Head of caudate nucleus (tissue), 42 donors: ENCODE results near the gene SERPINE2.
A peak's percentile ranks its signal among the peaks of the same experiment; 100 is the strongest.

Experiments used
- DNase-seq, 42 donors: peaks; one replicate each; pipeline versions ENCODE4 v3.0.0 to v3.0.0-alpha.2; 2020 to 2021; ENCODE audit warnings: mixed read lengths in 7 of 42
- intact Hi-C: fragments of 100-400 bp; cut with DNase I; formaldehyde crosslinking; loops from one replicate; pipeline ENCODE4 v1.15.0; 2022

The SERPINE2 gene

DNA sequence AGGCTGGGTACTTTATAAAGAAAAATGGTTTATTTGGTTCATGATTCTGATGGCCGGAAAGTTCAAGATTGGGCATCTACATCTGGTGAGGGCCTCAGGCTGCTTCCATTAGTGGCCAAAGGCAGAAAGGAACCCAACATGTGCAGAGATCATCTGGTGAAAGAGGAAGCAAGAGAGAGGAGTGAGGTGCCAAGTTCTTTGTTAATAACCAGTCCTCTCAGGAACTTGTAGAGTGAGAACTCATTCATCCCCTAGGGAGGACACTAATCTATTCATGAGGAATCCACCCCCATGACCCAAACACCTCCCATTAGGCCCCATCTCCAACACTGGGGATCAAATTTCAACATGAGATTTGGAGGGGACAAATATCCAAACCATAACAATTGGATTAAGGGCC lies 17.8 kb upstream of the SERPINE2 start:
- intact Hi-C loops: no loop called here
- no peak for DNase-seq

DNA sequence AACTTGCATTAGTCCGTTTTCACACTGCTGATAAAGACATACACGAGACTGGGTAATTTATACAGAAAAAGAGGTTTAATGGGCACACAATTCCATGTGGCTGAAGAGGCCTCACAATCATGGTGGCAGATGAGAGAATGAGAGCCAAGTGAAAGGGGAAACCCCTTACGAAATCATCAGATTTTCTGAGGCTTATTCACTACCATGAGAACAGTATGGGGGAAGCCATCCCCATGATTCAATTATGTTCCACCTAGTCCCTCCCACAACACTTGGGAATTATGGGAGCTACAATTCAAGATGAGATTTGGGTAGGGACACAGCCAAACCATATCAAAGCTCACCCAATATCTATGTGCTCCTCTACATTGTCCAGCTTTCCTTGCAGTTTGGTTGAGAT lies 16.0 kb upstream of the SERPINE2 start:
- DNase-seq: no peak

DNA sequence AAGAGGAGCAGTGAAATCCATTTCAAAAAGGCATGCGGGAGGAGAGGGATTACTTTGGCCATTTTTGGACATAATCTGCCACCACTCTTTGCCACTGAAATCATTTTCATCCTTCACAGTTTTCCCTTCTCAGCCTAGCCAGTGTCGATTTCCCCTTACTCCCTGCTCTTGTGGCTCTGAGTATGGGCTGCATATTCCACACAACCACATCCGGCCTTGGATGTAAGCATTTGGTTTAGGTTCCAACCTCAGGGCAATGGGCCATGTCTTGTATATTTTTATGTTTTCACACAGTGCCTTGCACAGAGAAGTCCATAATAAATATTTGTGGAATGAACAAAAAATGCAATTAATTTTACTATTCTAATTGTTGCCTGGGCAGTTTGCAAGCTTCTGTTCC lies 7.7 kb upstream of the SERPINE2 start:
- DNase-seq: no peak
- intact Hi-C loops: no loop called here

More for the DNA sequence above, 16.0 kb upstream of the SERPINE2 start:
- intact Hi-C loops: no loop called here

DNA sequence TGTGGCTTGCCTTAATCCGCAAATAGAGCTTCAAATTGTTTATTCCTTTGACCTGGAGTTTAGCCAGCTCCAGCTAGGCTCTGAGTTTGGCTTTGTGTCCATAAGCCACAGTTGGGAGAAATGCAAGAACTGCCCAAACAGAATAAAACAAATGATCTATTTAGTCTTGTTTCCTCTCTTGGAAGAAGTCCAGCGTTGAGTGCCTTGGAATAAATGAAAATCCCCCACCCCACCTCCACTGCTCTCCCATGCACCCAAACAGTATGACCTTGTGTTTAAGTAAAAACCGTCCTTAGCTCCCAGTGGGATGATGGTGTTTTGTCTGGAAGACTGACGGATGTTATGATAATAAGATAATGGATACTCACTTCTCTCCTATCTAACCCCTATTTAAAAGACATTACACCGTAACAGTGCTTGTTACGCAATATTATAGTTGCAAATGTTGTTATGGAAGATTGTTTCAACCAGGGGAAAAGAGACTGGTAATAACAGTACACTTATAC lies 3.2 kb upstream of the SERPINE2 start:
- intact Hi-C loops: no loop called here
- DNase-seq: peak in 23 of 42 donors; percentile 4 to 71 (median 41)

DNA sequence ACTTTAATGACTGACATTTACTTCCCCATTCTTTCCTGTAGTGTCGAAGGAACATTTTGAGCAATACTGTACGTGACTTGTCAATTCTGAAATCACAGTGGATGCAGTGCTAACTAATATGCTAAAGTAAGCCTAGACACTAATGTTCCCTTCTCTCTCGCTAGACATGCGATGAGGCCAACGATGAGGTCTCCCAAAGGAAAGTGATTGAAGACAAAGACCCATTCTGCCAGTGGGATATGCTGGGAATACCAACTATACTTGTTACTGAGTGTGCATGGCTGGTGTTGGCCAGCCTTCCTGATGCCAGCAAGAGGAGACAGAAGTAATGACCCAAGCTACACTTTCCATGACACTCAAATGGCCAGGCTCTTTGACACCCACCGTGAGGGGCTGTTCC lies 2.5 kb upstream of the SERPINE2 start:
- DNase-seq: peak in 40 of 42 donors; percentile 16 to 83 (median 53)
- intact Hi-C loops: loop anchor here (2.0 kb wide), 2 partner anchors 47 to 243 kb away; no protein-coding TSS in a partner anchor

DNA sequence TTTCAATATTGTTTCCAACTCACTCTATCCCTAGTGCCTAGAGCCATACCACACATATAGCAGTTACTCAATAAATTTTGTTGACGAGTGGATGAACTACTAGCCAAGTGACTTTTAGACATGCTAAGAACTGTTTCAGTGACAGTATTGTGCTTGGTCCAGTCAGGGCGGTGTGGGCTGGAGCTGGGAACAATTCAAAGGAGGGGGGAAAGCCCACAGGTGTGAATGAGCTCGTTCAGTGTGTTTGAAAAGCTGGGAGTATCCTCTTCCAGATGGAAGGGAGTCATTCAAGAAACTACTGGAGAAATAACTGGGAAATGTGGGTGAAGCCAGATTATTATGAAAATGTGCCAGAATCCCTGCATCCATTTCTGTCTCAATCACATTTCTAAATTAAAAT lies 1.7 kb upstream of the SERPINE2 start:
- intact Hi-C loops: loop anchor here (2.0 kb wide), 2 partner anchors 46 to 244 kb away; no protein-coding TSS in a partner anchor
- DNase-seq: no peak

DNA sequence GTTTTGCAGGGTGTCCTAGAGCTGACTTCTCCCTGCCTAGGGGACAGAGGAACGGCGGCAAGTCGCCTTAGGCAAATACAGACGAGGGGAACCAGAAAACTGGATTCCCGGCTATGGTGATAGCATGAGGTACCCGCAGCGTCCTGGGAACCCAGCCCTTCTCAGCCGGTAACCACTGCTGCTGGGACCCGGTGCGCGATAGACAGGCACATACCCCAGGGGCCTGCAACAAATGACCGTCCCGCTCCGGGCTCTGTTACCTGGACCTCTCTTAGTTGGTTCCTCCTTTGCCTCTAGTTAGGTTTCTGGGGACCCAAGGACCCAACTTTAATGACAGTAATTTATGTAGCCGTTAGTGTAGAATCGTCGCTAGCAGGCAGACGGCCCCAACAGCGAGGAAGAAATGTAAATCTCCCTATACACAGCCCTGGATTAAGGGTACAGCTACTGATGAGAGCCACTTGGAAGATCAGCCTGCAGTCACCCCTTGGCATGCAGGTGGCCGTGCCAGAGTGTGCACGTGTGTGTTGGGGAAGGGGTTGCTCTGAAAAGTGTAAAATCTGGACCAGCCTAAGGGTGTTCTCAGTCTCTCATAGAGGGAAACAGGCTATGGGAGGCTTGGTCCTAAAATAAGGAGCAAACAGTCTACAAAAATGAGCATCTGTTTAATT lies 819 bp upstream of the SERPINE2 start:
- peak in 2 of 42 donors; percentile 25 to 34 for DNase-seq
- intact Hi-C loops: loop anchor here (2.0 kb wide), 2 partner anchors 45 to 245 kb away; no protein-coding TSS in a partner anchor

DNA sequence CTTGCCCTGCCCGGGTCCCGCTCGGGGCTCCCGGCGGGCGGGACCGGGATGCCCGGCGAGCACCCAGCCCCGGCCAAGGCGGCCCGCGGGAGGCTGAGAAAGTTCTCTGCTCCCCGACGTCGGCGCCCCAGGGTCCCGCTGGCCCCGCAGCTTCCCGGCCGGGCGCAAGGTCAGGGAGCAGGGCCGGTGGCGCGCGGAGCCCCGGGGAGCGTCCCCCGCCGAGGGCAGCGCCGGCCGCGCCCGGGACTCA lies 331 bp downstream of the SERPINE2 start:
- intact Hi-C loops: no loop called here
- DNase-seq: peak in 2 of 42 donors; percentile 23 to 25

DNA sequence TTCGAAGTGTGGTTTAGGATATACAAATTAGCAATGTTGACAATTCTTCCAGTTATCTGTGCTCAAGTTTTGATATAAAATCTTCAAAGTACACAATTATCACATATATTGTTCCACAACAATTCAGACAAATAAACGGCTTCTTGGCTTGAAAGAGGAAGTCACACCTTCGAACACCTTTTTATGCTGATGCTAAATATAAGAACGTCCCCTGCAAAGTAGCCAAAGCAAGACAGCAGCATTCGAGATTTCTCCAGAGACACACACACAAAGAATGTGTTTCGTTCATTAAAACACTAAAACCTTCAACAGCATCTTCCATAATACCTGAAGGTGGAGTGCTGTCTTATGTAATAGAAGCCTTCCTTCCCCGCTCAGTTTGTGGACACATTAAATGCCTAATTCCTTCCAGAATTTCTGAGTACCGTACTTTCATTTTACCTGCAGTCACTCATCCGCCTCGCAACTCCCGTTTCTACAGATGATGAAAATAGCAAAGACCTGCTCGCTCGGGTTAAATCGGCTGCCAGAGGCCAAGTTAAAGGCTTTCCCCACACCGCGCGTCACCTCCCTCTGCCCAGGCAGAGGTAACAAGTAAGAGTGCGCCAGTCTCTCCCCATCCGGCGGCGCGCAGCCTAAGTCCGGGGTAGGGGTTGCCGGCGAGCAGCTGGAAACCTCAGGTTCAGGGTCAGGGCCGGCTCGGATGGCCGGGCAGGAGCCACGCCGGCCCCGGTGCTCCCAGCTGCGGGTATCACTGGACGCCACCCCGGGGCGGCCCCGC lies 847 bp downstream of the SERPINE2 start:
- DNase-seq: peak in 31 of 42 donors; percentile 9 to 64 (median 35)
- intact Hi-C loops: no loop called here

DNA sequence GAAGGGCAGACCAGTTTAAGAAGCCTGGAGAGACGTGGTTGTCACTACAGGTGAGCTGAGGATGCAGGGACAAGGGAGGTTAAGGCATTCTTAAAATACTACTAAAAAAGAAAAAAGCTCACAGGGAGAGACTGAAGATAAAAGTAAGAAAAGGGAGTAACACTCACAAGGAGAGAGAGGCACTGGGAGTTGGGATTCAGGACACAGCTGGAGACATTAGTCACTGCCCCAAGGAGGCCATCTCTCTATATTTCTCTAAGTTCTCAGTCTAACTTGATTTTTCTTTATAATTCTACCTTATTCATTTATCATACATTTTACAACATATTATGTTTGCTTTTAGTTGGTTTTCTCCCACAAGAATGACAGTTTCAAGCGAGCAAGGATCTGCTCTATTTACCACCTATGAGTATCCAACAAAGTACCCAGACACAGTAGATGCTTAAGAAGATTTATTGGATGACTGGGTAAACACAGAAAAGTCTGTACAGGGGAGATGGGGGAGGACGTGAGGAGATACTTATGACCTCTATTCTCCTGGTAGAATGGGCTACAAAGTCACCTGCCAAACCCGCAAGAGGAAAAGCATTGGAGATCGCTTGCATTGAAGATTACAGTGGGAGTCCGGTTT lies 2.2 kb downstream of the SERPINE2 start:
- DNase-seq: no peak
- intact Hi-C loops: no loop called here

DNA sequence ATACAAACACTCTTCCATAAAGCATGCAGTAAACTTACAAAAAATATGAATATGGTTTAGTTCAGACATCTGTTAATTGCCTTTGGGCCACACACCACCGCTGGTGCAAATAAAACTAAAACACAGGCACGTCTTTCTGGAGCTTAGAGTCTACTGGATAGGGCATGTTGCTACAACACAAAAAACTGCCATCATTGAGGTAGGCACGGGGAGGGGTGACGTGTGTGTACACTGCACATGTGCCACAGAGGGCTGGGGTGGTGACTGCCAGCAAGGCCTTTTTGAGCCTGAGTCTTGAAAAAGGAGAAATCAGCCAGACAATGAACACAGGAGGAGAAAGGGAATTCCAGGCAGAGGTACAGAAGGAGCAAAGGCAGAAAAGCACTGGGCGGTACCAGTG lies 5.1 kb downstream of the SERPINE2 start:
- no peak for DNase-seq
- intact Hi-C loops: no loop called here

DNA sequence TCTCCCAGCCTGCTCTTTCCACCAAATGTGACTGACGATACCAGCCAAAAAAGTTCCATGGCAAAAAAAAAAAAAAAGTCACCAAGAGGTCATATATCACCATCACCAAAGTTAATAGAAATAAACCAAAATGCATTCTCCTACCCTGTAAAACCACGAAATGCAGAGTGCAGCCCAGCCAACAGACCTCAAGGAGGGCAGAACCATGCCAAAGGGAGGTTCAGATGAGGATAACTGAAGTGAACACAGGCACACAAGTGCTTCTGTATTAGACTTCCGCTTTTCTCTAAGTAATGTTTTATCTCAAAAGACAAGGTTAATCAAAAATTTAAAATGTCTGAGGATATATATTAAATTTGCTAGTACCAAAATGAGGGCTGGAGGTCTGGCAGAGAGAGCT lies 5.5 kb downstream of the SERPINE2 start:
- no peak for DNase-seq
- intact Hi-C loops: no loop called here

DNA sequence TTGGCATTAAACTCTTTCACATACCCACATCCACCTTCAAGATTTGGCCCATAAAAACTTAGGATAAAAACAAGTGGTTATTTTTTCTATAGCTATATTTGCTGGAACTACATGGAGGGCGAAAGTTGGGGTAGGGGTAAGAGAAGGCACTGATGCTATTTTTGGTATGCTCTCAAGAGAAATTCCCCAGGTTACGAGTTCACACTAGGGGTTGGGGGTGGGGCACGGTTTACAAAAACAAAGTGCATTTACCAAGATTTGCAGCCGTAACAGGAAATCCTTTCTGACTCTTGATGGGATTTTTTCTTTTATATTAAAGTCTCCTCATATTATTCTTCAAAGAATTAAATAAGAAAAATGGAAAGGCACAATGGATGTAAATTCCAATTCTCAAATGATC lies 6.8 kb downstream of the SERPINE2 start:
- DNase-seq: no peak
- intact Hi-C loops: no loop called here

DNA sequence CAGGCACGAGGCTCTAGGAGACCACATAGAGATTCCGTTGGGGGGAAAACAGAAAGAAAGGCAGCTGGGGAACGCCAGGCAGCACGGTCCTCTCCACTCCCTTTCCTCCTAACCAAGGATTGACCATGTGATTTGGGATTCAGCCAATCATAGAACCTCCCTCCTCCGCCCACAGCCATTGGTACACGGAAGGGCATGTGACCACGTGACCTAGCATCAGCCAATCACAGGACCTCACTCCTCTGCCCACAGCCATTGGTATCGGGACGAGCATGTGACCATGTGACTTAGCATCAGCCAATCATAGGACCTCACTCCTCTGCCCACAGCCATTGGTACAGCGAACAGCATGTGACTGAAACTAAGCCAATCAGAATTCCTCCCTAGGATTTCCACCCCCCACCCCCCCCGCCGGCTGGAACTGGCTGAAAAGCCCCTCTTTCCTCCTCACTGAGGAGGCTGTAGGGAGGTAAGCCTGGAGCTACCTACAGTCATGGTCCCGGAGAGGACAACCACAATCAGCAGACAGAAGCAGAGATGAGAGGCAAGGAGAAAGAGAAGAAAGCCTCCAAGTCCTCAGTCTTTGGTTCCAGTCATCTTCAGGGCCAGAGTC lies 7.6 kb downstream of the SERPINE2 start:
- intact Hi-C loops: no loop called here

DNA sequence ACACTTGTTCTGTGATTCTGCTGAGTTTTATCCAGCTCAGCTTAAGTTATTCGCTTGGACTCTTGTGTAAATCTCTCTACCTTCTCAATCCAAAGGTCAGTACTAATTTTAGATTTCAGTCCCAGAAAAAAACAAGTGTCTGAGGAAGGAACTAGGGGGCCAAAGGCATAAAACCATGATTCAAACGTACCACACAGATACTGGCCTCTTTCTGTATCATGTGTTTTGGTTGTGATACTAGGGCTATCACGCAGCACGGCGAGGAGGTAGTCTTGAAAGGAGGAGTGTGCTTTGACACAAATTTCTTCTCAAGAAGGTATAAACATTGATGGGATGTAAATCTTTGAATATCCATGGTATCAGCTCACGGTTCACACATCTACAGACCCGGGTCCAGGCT lies 8.3 kb downstream of the SERPINE2 start:
- intact Hi-C loops: no loop called here
- DNase-seq: no peak

More for the DNA sequence above, 7.6 kb downstream of the SERPINE2 start:
- no peak for DNase-seq

DNA sequence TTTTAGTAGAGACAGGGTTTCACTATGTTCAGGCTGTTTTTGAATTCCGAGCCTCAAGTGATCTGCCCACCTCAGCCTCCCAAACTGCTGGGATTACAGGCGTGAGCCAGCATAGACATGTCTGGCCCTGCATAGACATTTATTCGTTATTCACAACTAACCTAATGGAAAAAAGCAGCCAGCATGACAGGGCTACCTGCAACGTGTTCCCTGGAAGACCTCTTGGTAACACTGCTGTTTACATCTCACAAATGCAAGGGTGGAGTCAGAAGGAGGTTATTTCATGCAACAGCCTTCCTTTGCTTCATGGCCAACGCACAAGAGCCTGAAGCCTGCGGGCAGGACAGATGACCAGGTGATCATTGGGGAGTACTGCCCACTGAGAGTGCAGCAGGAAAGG lies 9.2 kb downstream of the SERPINE2 start:
- DNase-seq: no peak
- intact Hi-C loops: no loop called here

DNA sequence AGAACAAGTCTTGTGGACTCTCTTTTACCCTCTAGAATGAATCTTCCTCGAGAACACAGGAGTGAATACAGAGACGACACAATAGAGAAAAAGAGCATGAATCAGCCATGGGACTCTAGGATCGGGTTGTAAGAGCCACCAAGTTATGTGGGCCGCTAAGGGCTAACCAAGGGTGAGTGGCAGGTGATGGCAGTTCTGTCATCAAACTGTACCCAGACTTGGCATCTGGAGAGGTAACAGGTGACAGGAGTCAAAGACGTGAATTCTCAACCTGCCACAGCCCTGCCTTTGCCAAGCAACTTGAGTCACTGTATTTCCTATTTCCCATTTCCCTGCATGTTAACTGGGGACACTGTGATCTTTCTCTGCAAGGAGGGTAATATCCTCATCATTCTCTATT lies 11.2 kb downstream of the SERPINE2 start:
- intact Hi-C loops: no loop called here
- DNase-seq: no peak

DNA sequence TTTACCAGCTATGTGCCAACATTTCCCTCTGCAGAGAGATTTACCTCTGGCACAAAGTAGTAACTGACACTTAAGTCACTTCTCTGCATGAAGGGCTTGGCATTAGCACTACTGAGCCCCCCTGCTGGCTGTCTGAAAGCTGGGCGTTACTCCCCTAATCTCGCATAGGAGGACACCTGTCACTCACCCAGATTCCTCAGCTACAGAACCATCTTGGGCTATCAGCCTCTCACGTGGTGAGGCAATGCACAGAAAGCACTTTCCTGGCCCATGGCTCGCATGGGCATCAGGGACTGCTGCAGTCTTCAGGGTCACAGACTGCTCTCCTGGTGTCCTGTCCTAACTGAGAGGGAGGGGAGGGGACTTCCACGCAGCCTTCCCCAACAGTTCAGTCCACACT lies 12.0 kb downstream of the SERPINE2 start:
- intact Hi-C loops: no loop called here
- DNase-seq: no peak

DNA sequence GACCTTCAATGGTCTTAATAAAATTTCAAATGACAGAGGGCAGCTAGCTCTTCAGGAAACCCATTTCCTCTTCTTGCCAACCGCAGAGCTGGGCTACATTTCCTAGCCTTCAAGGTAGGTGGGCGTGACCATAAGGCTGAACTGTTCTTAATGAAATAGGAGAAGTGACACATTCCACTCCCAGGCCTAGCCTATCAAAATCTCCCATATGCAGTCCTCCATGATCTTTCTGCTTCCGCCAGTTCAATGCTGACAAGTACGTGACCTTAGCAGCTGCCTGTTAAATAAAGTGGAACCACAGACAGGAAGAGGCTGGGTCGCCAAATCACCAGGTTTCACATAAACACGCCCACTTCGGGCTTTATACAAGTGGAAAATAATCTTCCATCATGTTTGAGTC lies 13.2 kb downstream of the SERPINE2 start:
- no peak for DNase-seq
- intact Hi-C loops: no loop called here

DNA sequence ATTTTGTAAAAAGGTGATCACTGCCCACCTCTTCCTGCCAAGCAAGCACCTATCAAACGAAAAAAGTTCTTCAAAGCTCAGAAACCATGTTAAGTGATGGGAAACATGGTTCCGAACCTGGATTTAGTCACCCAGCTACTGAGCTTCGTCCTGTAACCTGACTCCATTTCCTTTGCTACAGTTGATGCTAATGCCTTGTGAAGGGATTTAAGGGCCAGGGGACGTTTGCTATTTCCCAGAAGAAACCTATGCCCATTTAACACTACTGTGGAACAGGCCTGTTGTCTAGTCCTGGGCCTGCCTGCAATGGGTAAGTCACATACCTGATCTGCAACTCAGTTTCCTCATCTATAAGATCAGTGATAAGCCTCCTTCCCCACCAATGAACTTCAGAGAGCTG lies 14.8 kb downstream of the SERPINE2 start:
- intact Hi-C loops: no loop called here
- no peak for DNase-seq
